ENCODE results near the gene TAF13. TPM values are rescaled to one million over a fixed set of nuclear protein-coding genes. Genes with fewer than 3 reads are reported as not detected.

The TAF13 gene
- total RNA-seq, 1 donor from 2014 or later, result 56.9 TPM

GRCh38 chr1:109017134-109017533 lies 58.7 kb downstream of the TAF13 start:
- no peak for ATAC-seq (ENCODE audit: poor library complexity)
- intact Hi-C loops (cut with DNase I), result no loop called here
- no peak for DNase-seq

Other genes with a start within 250 kb of the TAF13 start
- not detected for gene AKNAD1, start 218.9 kb downstream of the TAF13 start, total RNA-seq
- gene GPSM2, start 199.0 kb downstream of the TAF13 start, total RNA-seq, result 7.0 TPM
- 28.2 TPM for gene CLCC1, start 112.5 kb downstream of the TAF13 start, total RNA-seq
- gene WDR47, start 33.9 kb downstream of the TAF13 start, total RNA-seq, result 15.1 TPM
- gene TMEM167B, start 14.8 kb upstream of the TAF13 start, total RNA-seq, result 31.1 TPM
- 0.19 TPM for gene ELAPOR1, start 38.1 kb upstream of the TAF13 start, total RNA-seq
- 92.8 TPM for gene SARS1, start 137.9 kb upstream of the TAF13 start, total RNA-seq
- gene CELSR2, start 173.5 kb upstream of the TAF13 start, total RNA-seq, result 6.3 TPM
- 0.73 TPM for gene PSRC1, start 207.1 kb upstream of the TAF13 start, total RNA-seq
- gene MYBPHL, start 231.0 kb upstream of the TAF13 start, total RNA-seq, result 0.73 TPM